Lung (tissue), 12 donors: ENCODE results near the gene KRTAP10-2. TPM values are rescaled to one million over a fixed set of nuclear protein-coding genes. Genes with fewer than 3 reads are reported as not detected.

Source experiments
- ATAC-seq: fragments of 200-7000 bp; cut with Tn5 transposase; one replicate; pipeline ENCODE4 v1.9.1; 2020; ENCODE audit warnings: moderate number of reproducible peaks; ENCODE audit not compliant: insufficient read depth, low FRiP score
- DNase-seq, 3 donors: peaks; one replicate each; pipeline ENCODE4 v3.0.0-alpha.2; 2013 to 2017
- H3K27ac ChIP-seq, 2 donors: one replicate each; pipeline ENCODE4 v1.5.1; 2013; ENCODE audit warnings: mild to moderate bottlenecking in 2 of 2, moderate library complexity in 2 of 2, control low read depth in 1 of 2, inconsistent platforms in 1 of 2, low read depth in 1 of 2, low read length in 1 of 2
- H3K27me3 ChIP-seq, 3 donors: one replicate each; pipeline ENCODE4 v1.5.1; 2013; ENCODE audit warnings: low read length in 2 of 3; ENCODE audit not compliant: control insufficient read depth in 3 of 3, insufficient read depth in 3 of 3
- H3K36me3 ChIP-seq, 4 donors: one replicate each; pipeline ENCODE4 v1.5.1; 2013; ENCODE audit warnings: low read length in 4 of 4, mild to moderate bottlenecking in 1 of 4, moderate library complexity in 1 of 4; ENCODE audit not compliant: control insufficient read depth in 4 of 4, insufficient read depth in 4 of 4
- H3K4me1 ChIP-seq, 5 donors: one replicate each; pipeline ENCODE4 v1.5.1; 2013; ENCODE audit warnings: low read length in 5 of 5, mild to moderate bottlenecking in 2 of 5, moderate library complexity in 1 of 5; ENCODE audit not compliant: control insufficient read depth in 5 of 5, insufficient read depth in 5 of 5
- H3K4me3 ChIP-seq: one replicate; pipeline ENCODE4 v1.5.1; 2013; ENCODE audit warnings: mild to moderate bottlenecking, control low read depth, moderate library complexity
- H3K9ac ChIP-seq, 2 donors: one replicate each; pipeline ENCODE4 v1.5.1; 2013; ENCODE audit warnings: low read length in 2 of 2, control low read depth in 1 of 2; ENCODE audit not compliant: insufficient read depth in 1 of 2
- H3K9me3 ChIP-seq, 4 donors: one replicate each; pipeline ENCODE4 v1.5.1; 2013; ENCODE audit warnings: low read length in 3 of 4, mild to moderate bottlenecking in 1 of 4, moderate library complexity in 1 of 4; ENCODE audit not compliant: control insufficient read depth in 4 of 4, insufficient read depth in 3 of 4
- WGBS, 2 donors: extraction: QIAGEN DNeasy Blood & Tissue Kit; methylation state at CpG; one replicate each; pipeline ENCODE4 v1.1.7; 2013; 5-methylcytosine and 5-hydroxymethylcytosine counted together
- polyA plus RNA-seq, 2 donors: library from polyadenylated mRNA; stranded (reverse); fragments of 200-250 nt; gene quantifications; one replicate each; pipeline ENCODE4 v1.2.1, GENCODE V29; 2013
- total RNA-seq, 2 donors: library from RNA; depleted of rRNA in 1 of 2; stranded (reverse); fragments of >200 nt in 1 of 2; gene quantifications; one replicate each; pipeline ENCODE4 v1.2.1, GENCODE V29; 2014 to 2021
- TF ChIP-seq, protein P1 (sequence below): IDR thresholded peaks from 2 replicates; pipeline ENCODE4 v1.5.1; 2012; ENCODE audit warnings: mild to moderate bottlenecking; ENCODE audit errors: control extremely low read depth, extremely low read depth
- donor health status: control.
- donor health status: control.
- donor health status: Bipolar disorder and iron deficiency.
- donor health status: healthy.
- donor health status: DM: yes; HTN: yes; CAD: no.

Gene KRTAP10-2
- total and polyA plus RNA-seq, 4 donors: not detected

DNA sequence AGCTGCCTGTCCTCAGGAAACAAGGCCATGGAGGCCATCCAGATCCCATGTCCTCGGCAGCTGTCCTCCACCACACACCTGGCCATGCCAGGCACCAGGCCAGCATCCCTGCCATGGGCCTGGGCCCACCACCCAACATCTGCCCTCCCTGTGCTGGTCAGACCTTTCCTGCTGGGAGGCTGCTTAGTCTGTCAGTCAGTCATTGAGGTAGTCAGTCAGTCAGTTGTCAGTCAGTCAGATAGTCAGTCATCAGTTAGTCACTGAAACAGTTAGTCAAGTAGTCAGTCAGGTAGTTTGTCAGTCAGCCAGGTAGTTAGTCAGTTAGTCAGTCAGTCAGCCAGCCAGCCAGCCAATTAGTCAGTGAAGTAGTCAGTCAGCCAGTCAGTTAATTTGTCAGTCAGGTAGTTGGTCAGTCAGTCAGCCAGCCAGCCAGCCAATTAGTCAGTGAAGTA lies 28.5 kb downstream of the KRTAP10-2 start:
- Histone ChIP-seq H3K36me3 (no peaks in the 10 kb centered on the region), H3K9me3 (no peaks in the 10 kb centered on the region), H3K9ac (no peak overlapping the region), H3K4me1 (no peaks in the 10 kb centered on the region), H3K27me3 (no peaks in the 10 kb centered on the region), H3K4me3 (no peak overlapping the region), H3K27ac (no peak overlapping the region)
- TF ChIP-seq, protein P1, sequence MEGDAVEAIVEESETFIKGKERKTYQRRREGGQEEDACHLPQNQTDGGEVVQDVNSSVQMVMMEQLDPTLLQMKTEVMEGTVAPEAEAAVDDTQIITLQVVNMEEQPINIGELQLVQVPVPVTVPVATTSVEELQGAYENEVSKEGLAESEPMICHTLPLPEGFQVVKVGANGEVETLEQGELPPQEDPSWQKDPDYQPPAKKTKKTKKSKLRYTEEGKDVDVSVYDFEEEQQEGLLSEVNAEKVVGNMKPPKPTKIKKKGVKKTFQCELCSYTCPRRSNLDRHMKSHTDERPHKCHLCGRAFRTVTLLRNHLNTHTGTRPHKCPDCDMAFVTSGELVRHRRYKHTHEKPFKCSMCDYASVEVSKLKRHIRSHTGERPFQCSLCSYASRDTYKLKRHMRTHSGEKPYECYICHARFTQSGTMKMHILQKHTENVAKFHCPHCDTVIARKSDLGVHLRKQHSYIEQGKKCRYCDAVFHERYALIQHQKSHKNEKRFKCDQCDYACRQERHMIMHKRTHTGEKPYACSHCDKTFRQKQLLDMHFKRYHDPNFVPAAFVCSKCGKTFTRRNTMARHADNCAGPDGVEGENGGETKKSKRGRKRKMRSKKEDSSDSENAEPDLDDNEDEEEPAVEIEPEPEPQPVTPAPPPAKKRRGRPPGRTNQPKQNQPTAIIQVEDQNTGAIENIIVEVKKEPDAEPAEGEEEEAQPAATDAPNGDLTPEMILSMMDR: no peak
- DNase-seq (no peak), ATAC-seq (no peak)
- WGBS, 2 donors: 75 to 79% methylated on average over 1 of the region's 1 CpG

DNA sequence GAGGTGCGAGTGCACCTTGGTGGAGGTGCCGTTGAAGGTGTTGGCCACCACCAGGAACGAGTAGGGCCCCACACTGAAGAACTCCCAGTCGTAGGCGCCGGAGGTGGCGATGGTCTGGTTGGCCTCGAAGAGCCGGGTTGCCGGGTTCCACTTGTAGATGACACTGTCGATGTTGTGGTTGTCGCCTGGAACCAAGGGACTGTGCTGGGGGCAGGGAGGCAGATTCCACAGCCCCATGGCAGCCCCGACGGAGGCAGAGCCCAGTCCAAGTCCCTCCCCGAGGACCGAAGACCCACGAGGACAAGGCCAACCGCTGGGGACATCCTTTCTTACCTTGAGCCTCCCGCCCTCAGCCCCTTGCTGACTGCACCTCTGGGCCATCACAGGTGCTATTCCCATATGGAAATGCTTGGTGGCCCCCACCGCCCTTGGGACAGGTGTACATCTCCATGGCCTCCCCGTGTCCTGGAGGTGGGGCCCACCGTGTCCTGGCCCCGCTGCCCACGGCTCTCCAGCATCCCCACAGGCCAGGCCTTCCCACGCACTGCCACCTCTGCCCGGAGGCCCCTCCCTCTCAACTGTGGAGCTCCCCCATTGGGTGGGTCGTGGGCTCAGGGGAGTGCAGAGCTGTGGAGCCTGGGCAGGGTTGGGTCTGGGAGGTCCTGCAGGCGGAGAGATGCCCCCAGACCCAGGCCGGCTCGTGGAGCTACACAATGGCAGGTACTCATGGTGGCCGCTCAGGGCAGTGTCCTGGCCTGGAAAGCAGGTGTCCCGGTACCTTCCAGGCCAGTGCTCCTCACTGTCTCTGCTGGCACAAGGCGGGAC lies 29.2 kb downstream of the KRTAP10-2 start:
- Histone ChIP-seq H3K4me3 (no peak overlapping the region), H3K9ac (no peak overlapping the region), H3K36me3 (no peaks in the 10 kb centered on the region), H3K4me1 (no peaks in the 10 kb centered on the region), H3K27me3 (no peaks in the 10 kb centered on the region), H3K27ac (no peak overlapping the region), H3K9me3 (peaks cover 0 to 5% (median 0%) of the 10 kb centered on the region in 4 donors)
- TF ChIP-seq, protein P1: no peak
- ATAC-seq (no peak), DNase-seq (no peak)
- 89 to 92% methylated on average over 32 to 33 of the region's 33 CpGs for WGBS, 2 donors

DNA sequence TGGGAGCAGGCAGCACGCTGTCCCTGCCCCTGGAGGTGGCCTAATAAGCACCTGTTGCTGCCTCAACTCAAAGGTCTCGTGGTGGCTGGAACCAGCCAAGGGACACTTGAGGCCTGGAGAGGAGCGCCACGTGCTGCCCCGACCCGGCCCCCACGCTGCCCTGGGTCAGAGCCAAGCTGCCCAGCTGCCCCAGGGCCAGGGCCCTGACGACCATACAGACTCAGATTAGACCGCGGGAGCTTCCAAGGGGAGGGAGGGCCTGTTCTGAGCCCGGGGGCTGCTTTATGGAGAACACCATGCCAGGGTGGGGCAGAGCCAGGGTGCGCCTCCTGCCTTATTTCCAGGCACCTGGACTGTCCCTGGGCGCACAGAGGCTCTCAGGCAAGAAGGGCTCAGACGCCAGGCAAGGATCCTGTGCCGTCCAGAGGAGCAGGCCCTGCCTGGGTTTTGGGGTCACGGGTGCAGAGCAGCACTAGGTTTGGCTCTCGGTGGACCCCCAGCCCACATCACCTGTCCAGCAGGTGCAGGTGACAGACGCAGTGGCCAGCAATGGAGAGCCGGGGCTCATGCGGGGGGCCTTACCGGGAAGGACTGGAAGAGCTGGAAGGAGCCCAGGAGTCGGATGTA lies 29.9 kb downstream of the KRTAP10-2 start:
- H3K9me3 ChIP-seq: peaks cover 0 to 6% (median 0%) of the 10 kb centered on the region in 4 donors
- no peaks in the 10 kb centered on the region for H3K36me3 ChIP-seq
- H3K4me3 ChIP-seq: no peak overlapping the region
- H3K9ac ChIP-seq: no peak overlapping the region
- 80 to 87% methylated on average over 22 of the region's 22 CpGs for WGBS, 2 donors
- no peak overlapping the region for H3K27ac ChIP-seq
- DNase-seq: no peak
- TF ChIP-seq, protein P1: no peak
- no peaks in the 10 kb centered on the region for H3K27me3 ChIP-seq
- ATAC-seq: no peak
- no peaks in the 10 kb centered on the region for H3K4me1 ChIP-seq
